C4-2B (cell line): ENCODE results near the gene ASCC3.

Source experiments
- H3K27ac ChIP-seq: fragments of 450-650 bp; 2 replicates; pipeline ENCODE4 v1.5.1; 2017
- ZFX ChIP-seq: fragments of 450-650 bp; IDR thresholded peaks from 2 replicates; pipeline ENCODE4 v1.6.1; 2017
- TF ChIP-seq, protein P1 (sequence below): fragments of 450-650 bp; conservative IDR thresholded peaks from 2 replicates; pipeline ENCODE4 v1.5.1; 2017; ENCODE audit warnings: mild to moderate bottlenecking

ASCC3 gene

DNA sequence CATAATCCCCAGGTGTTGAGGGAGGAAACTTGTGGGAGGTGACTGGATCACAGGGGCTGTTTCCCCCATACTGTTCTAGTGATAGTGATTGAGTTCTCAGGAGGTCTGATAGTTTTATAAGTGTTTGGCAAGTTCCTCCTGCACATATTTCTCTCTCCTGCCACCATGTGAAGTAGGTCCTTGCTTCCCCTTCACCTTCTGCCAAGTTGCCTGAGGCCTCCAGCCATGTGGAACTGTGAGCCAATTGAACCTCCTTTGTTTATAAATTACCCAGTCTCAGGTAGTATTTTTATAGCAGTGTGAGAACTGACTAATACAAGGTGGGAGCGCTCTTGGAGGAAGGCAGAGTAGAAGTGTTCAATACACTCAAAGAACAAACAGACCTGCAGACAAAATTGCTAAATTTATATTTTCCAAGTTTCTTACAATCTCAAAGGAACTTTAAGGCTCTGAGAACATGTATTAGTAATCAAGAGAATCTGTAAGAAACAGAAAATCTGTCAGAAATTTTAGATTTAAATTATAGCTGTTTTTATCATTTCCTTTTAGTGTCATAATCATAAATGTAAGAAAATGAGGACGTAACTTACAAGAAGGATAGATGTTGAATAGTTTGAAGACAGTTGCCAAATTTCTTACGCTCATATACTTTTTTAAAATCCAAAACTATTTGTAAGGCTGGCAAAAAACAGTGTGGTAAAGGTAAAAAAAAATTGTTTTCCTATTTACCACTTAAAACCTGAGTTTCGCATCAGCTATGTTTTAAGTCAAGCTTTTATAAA, 77.7 kb downstream of the ASCC3 start:
- TF ChIP-seq, protein P1, sequence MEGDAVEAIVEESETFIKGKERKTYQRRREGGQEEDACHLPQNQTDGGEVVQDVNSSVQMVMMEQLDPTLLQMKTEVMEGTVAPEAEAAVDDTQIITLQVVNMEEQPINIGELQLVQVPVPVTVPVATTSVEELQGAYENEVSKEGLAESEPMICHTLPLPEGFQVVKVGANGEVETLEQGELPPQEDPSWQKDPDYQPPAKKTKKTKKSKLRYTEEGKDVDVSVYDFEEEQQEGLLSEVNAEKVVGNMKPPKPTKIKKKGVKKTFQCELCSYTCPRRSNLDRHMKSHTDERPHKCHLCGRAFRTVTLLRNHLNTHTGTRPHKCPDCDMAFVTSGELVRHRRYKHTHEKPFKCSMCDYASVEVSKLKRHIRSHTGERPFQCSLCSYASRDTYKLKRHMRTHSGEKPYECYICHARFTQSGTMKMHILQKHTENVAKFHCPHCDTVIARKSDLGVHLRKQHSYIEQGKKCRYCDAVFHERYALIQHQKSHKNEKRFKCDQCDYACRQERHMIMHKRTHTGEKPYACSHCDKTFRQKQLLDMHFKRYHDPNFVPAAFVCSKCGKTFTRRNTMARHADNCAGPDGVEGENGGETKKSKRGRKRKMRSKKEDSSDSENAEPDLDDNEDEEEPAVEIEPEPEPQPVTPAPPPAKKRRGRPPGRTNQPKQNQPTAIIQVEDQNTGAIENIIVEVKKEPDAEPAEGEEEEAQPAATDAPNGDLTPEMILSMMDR, result no peak
- no peak for TF ChIP-seq ZFX
- peak overlapping the region; percentile 45; the same call in 1 of the 2 replicates for H3K27ac ChIP-seq

GRCh38 chr6:100801036-100801435, 80.1 kb downstream of the ASCC3 start:
- no peak overlapping the region for H3K27ac ChIP-seq
- TF ChIP-seq, protein P1, result no peak

DNA sequence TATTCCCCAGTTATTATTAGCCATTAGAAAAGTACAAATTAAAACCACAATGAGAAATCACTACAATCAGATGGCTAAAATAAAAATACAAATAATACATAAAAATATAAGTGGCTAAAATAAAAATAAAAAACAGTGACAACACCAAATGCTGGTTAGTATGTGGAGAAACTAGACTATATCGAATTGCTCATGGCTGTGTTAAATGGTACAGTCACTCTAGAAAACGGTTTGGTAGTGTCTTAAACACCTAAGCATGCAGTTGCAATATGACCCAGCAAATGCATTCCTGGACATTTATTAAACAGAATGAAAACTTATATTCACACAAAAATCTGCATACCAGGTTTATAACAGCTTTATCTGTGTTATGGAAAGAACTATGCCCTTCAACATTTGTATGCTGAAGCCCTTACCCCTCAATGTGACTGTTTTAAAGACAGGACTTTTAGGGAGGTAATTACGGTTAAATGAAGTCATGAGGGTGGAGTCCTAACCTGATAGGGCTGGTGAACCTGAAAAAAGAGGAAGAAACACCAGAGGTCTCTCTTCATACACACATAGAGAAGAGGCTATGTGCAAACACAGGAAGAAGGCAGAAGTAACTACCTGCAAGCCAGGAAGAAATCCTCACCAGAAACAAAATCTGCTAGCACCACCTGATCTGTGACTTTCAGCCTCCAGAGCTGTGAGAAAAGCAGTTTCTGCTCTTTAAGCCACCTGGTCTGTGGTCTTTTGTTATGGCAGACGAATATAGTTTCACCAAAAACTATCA, 84.9 kb downstream of the ASCC3 start:
- TF ChIP-seq ZFX, result no peak
- TF ChIP-seq, protein P1, result 0 out of 2 replicates have a peak, but pooled peaks have one; percentile 9
- no peak overlapping the region for H3K27ac ChIP-seq

DNA sequence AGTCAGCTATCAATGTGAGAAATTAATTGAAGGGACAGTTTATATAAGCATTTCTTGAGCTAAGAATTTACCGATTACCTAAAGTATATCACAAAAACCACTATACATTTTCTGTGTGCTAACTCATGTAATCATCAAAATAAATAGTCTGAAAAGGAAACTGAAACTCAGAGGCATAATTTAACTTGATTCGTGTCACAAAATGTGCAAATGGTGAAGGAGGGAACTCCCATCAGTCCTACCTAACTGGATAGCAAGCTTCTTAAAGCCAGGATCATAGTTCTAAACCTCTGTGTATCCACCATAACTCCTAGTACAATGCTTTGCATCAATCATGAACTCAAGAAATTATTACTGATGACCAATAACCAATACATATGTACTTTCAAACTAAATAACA, 91.0 kb downstream of the ASCC3 start:
- TF ChIP-seq, protein P1, result no peak
- no peak for TF ChIP-seq ZFX
- no peak overlapping the region for H3K27ac ChIP-seq

DNA sequence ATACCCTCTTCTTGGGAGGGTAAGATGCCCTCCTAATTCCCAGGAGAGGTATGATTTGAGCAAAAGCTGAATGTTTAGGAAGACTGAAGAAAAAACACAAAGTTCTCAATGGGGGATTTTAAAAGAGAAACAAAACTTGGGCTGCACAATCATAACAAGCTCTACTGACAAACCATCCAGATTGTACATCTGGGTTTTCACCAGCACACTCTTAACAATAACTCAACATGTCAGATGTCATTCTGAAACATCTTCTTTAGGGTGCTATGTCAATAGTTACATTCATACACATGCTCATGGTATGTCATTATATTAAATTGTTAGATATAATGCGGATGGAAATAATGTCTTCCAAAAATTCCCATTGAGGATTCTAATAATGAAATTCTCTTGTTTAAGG, 95.1 kb downstream of the ASCC3 start:
- TF ChIP-seq, protein P1, result no peak
- no peak for TF ChIP-seq ZFX
- no peak overlapping the region for H3K27ac ChIP-seq

DNA sequence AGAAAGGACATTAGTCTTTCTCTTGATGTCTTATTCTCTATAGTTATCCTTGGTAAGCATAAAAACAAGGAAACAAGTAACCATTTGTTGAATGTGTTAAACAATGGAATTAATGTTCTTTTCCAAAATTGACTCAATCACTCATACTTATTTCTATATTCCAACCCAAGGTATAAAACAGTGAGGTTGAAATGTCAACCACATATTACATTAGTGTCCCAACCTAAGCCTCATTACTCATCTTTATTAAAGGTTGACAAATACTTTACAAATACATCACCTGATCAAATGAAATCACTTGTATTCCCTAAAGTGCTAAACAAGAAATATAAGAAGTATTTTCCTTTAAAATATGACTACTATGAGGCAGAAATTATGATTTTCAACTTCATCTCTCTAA, 100.5 kb downstream of the ASCC3 start:
- TF ChIP-seq, protein P1, result no peak
- no peak overlapping the region for H3K27ac ChIP-seq

DNA sequence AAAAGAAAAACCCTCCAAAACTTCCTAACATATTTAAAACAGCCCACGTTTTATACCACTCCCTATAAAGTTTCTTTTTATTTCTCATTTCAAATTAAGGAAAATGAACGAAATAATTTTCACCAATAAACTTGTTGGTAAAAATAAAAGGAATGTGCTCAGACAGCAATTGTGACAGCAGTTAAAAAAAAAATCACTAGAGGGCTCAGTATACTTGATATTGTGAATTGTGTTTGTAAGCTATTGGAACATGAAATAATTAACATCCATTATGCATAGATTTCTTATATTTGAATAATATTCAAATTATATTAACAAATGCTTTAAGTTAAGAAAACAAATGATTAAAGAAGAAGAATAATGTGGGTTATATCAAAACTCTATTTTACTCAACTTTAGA, 105.5 kb downstream of the ASCC3 start:
- TF ChIP-seq, protein P1, result peak; percentile 51
- no peak for TF ChIP-seq ZFX
- no peak overlapping the region for H3K27ac ChIP-seq
